GM12878 (cell line): Measurements from ENCODE around the gene ERAS.

Source experiments
- MAX ChIP-seq: IDR thresholded peaks from 2 replicates; pipeline ENCODE4 v1.6.1; 2012; ENCODE audit warnings: low read depth, low read length, improper control_type of control experiment
- POLR2A ChIP-seq: IDR thresholded peaks from 2 replicates; pipeline ENCODE4 v1.6.1; 2011; ENCODE audit warnings: low read depth, mild to moderate bottlenecking, low read length
- RAD21 ChIP-seq: IDR thresholded peaks from 2 replicates; pipeline ENCODE4 v1.6.1; 2011; ENCODE audit warnings: mild to moderate bottlenecking, low read depth, low read length, moderate library complexity; ENCODE audit not compliant: insufficient read depth

- TF ChIP-seq MAX (no peak), POLR2A (no peak), RAD21 (no peak)
Measured at GRCh38 chrX:48794911-48795515, 31.3 kb upstream of the ERAS start.
